Kidney (tissue), 14 donors: Measurements from ENCODE around the gene SPP2. TPM values are rescaled to one million over a fixed set of nuclear protein-coding genes. Genes with fewer than 3 reads are reported as not detected.

ENCODE experiments used
- DNase-seq, 5 donors: peaks; one replicate each; pipeline ENCODE4 v3.0.0-alpha.2; 2013 to 2020
- FAIRE-seq: peaks from 2 replicates; lab custom pipeline; 2012; peaks lifted over from hg19 to GRCh38; lab: Jason Lieb, UNC
- H3K27ac ChIP-seq, 2 donors: one replicate each; pipeline ENCODE4 v1.7.0; 2013; ENCODE audit warnings: low read depth in 2 of 2, low read length in 2 of 2, inconsistent platforms in 1 of 2
- H3K27me3 ChIP-seq: one replicate; pipeline ENCODE4 v1.7.1; 2013; ENCODE audit warnings: low read length, inconsistent platforms; ENCODE audit not compliant: control insufficient read depth, insufficient read depth
- H3K36me3 ChIP-seq, 3 donors: one replicate each; pipeline versions ENCODE4 v1.7.0 to v1.7.1; 2013; ENCODE audit warnings: low read length in 3 of 3, control low read depth in 1 of 3, inconsistent platforms in 1 of 3; ENCODE audit not compliant: insufficient read depth in 3 of 3, control insufficient read depth in 2 of 3
- H3K4me1 ChIP-seq, 3 donors: one replicate each; pipeline versions ENCODE4 v1.7.0 to v1.7.1; 2013; ENCODE audit warnings: low read length in 3 of 3, inconsistent platforms in 1 of 3, low read depth in 1 of 3; ENCODE audit not compliant: control insufficient read depth in 2 of 3, insufficient read depth in 2 of 3
- H3K4me3 ChIP-seq, 3 donors: one replicate each; pipeline versions ENCODE4 v1.7.0 to v1.8.1; 2013; ENCODE audit warnings: low read length in 3 of 3, control low read depth in 1 of 3, inconsistent platforms in 1 of 3
- H3K9ac ChIP-seq, 3 donors: one replicate each; pipeline versions ENCODE4 v1.7.0 to v1.7.1; 2013; ENCODE audit warnings: low read length in 3 of 3, control low read depth in 1 of 3, inconsistent platforms in 1 of 3
- H3K9me3 ChIP-seq, 3 donors: one replicate each; pipeline versions ENCODE4 v1.7.0 to v1.7.1; 2013; ENCODE audit warnings: low read length in 3 of 3, control low read depth in 1 of 3, inconsistent platforms in 1 of 3; ENCODE audit not compliant: control insufficient read depth in 2 of 3, insufficient read depth in 1 of 3
- CTCF ChIP-seq: IDR thresholded peaks from 3 replicates; pipeline ENCODE4 v1.5.1; 2012; ENCODE audit warnings: mild to moderate bottlenecking, moderate library complexity, borderline replicate concordance; ENCODE audit not compliant: insufficient read depth; ENCODE audit errors: extremely low read depth
- intact Hi-C: fragments of 100-400 bp; cut with DNase I; formaldehyde crosslinking; loops from one replicate; pipeline ENCODE4 v1.11.1; 2022
- polyA plus RNA-seq: library from polyadenylated mRNA; stranded (reverse); fragments of 350-450 nt; fragmentation: Illumina TruSeq; extraction: RNeasy Lipid Tissue Mini Kit (QIAGEN cat#74804); gene quantifications from one replicate; pipeline ENCODE4 v1.2.3, GENCODE V29; 2014; ENCODE audit warnings: low read depth, low replicate concordance; ENCODE audit not compliant: insufficient read depth
- total RNA-seq: library from RNA; stranded (reverse); fragmentation: NEBNext Ultra II Directional; extraction: Animal tissue kit (Norgen Biotek cat#: 25700); gene quantifications from one replicate; pipeline ENCODE4 v1.2.1, GENCODE V29; 2021
- donor health status: control.
- donor health status: control.
- donor health status: control.
- donor health status: control.
- donor health status: control.
- donor health status: DM: yes; HTN: yes; CAD: no.
- donor health status: Normal renal cell carcinoma (clear cell type).

SPP2 gene
- total and polyA plus RNA-seq, 2 donors from 2014 or later: not detected

- no peak overlapping the region for H3K9ac ChIP-seq
- DNase-seq (no peak), FAIRE-seq (no peak)
- no peaks in the 10 kb centered on the region for H3K4me1 ChIP-seq
- no peaks in the 10 kb centered on the region for H3K36me3 ChIP-seq
- no peak overlapping the region for H3K27ac ChIP-seq
- no peak overlapping the region for H3K4me3 ChIP-seq
- intact Hi-C loops: no loop called here
- TF ChIP-seq CTCF: no peak
- no peaks in the 10 kb centered on the region for H3K27me3 ChIP-seq
- no peaks in the 10 kb centered on the region for H3K9me3 ChIP-seq
Observed at GRCh38 chr2:234109321-234109720, 58.8 kb downstream of the SPP2 start.

- Histone ChIP-seq H3K27me3 (no peaks in the 10 kb centered on the region), H3K27ac (no peak overlapping the region), H3K4me3 (no peak overlapping the region), H3K4me1 (no peaks in the 10 kb centered on the region), H3K9ac (no peak overlapping the region), H3K36me3 (no peaks in the 10 kb centered on the region), H3K9me3 (no peaks in the 10 kb centered on the region)
- DNase-seq: no peak
- no peak for FAIRE-seq
- no peak for TF ChIP-seq CTCF
- intact Hi-C loops: no loop called here
Observed at GRCh38 chr2:234110219-234110618, 59.7 kb downstream of the SPP2 start.

GRCh38 chr2:234111523-234111922, 61.0 kb downstream of the SPP2 start:
- Histone ChIP-seq H3K9me3 (no peaks in the 10 kb centered on the region), H3K9ac (no peak overlapping the region), H3K4me1 (no peaks in the 10 kb centered on the region), H3K4me3 (no peak overlapping the region), H3K36me3 (no peaks in the 10 kb centered on the region), H3K27me3 (no peaks in the 10 kb centered on the region), H3K27ac (no peak overlapping the region)
- DNase-seq: no peak
- FAIRE-seq: no peak
- no peak for TF ChIP-seq CTCF
- intact Hi-C loops: no loop called here

- Histone ChIP-seq H3K27me3 (no peaks in the 10 kb centered on the region), H3K9me3 (no peaks in the 10 kb centered on the region), H3K4me3 (no peak overlapping the region), H3K27ac (no peak overlapping the region), H3K36me3 (no peaks in the 10 kb centered on the region), H3K4me1 (no peaks in the 10 kb centered on the region), H3K9ac (no peak overlapping the region)
- no peak for FAIRE-seq
- intact Hi-C loops: no loop called here
- no peak for DNase-seq
- no peak for TF ChIP-seq CTCF
Observed at GRCh38 chr2:234116010-234116409, 65.5 kb downstream of the SPP2 start.
